ENCODE results near the gene C2CD2. TPM values are rescaled to one million over a fixed set of nuclear protein-coding genes. Genes with fewer than 3 reads are reported as not detected.

The C2CD2 gene
- total and polyA plus RNA-seq, 10 of the 15 experiments (the other 5 are each of a cell fraction or from before 2014, with no cell fraction given): 2.2 to 30.9 (median 9.9) TPM

GRCh38 chr21:41976611-41977010 lies 22.8 kb upstream of the C2CD2 start:
- intact Hi-C loops (cut with micrococcal nuclease; ENCODE audit: unreplicated experiment) (no loop called here), in situ Hi-C loops (cut with MboI) (no loop called here)
- ChIA-PET CTCF (no interaction called here), POLR2A (no interaction called here), SMC1A (ENCODE audit: uncharacterized antibody, unreplicated experiment) (interaction anchor here (0.6 to 1.3 kb wide), 2 partner anchors 23 to 558 kb away, joined by 3 read pairs; no protein-coding TSS in a partner anchor), RAD21 (ENCODE audit: unreplicated experiment) (no interaction called here)
- Histone ChIP-seq H3K27me3 (replicated peaks in 1 of 2; ENCODE audit: control insufficient read depth in 2 of 2, insufficient read depth in 2 of 2, low read length in 1 of 2) (no peaks in the 10 kb centered on the region), H3K27ac (ENCODE audit: control insufficient read depth, insufficient read depth) (no peak overlapping the region), H2AFZ (ENCODE audit: control insufficient read depth, low read depth, low read length) (no peak overlapping the region), H3K79me2 (ENCODE audit: control insufficient read depth, insufficient read depth, low read length) (no peaks in the 10 kb centered on the region), H3K4me1 (ENCODE audit: control insufficient read depth, insufficient read depth, low read length) (peaks cover 7% of the 10 kb centered on the region), H3K4me3 (no peak overlapping the region), H3K9ac (ENCODE audit: control insufficient read depth, insufficient read depth, low read length) (no peak overlapping the region), H3K4me2 (ENCODE audit: control insufficient read depth, insufficient read depth) (no peak overlapping the region), H3K36me3 (ENCODE audit: control insufficient read depth in 2 of 2, insufficient read depth in 2 of 2, low read length in 1 of 2) (no peaks in the 10 kb centered on the region), H3K9me3 (replicated peaks; ENCODE audit: control insufficient read depth, insufficient read depth, low read length) (peaks cover 7% of the 10 kb centered on the region; the same call in 2 of the 3 replicates), H4K20me1 (ENCODE audit: control insufficient read depth, insufficient read depth) (no peaks in the 10 kb centered on the region)
- WGBS (ENCODE audit: insufficient coverage, insufficient replicate concordance, low lambda C conversion rate, missing lambda C conversion rate): 85% methylated on average over 8 of the region's 8 CpGs
- FAIRE-seq: no peak
- ATAC-seq: no peak
- DNase-seq (ENCODE audit: low read depth, low spot score): no peak
- no peak for TF ChIP-seq SP1 (IDR thresholded peaks at IDR 0.05; ENCODE audit: low read depth, low read length)
- TF ChIP-seq SUZ12 (IDR thresholded peaks at IDR 0.05; ENCODE audit: unreplicated experiment): no peak
- TF ChIP-seq ATF2 (IDR thresholded peaks at IDR 0.05; ENCODE audit: low read length): no peak
- no peak for TF ChIP-seq FOS (IDR thresholded peaks at IDR 0.05; ENCODE audit: borderline replicate concordance, extremely low read depth, insufficient read length)
- no peak for TF ChIP-seq RFX5 (IDR thresholded peaks at IDR 0.05; ENCODE audit: low read depth, low read length)
- TF ChIP-seq EP300 (IDR thresholded peaks at IDR 0.05; ENCODE audit: borderline replicate concordance in 1 of 2, control insufficient read depth in 1 of 2, low read depth in 2 of 2, low read length in 2 of 2): no peak
- no peak for TF ChIP-seq CREB1 (IDR thresholded peaks at IDR 0.05; ENCODE audit: low read depth)
- TF ChIP-seq ZBTB11 (CRISPR knock-in tag; IDR thresholded peaks at IDR 0.05): no peak
- no peak for TF ChIP-seq ZBTB4 (CRISPR knock-in tag; IDR thresholded peaks at IDR 0.05)
- TF ChIP-seq PAX5 (IDR thresholded peaks at IDR 0.05; ENCODE audit: borderline replicate concordance, low read depth, low read length): no peak
- no peak for TF ChIP-seq MTA2 (IDR thresholded peaks at IDR 0.05; ENCODE audit: low read depth)
- TF ChIP-seq IKZF2 (IDR thresholded peaks at IDR 0.05): no peak
- TF ChIP-seq BRCA1 (IDR thresholded peaks at IDR 0.05; ENCODE audit: low read depth, low read length): no peak
- no peak for TF ChIP-seq MAX (IDR thresholded peaks at IDR 0.05; ENCODE audit: low read depth, low read length)
- no peak for TF ChIP-seq IRF5 (IDR thresholded peaks at IDR 0.05; ENCODE audit: borderline replicate concordance)
- BruUV-seq (replicated peaks): no TSS peak

All from GM12878 (cell line).